Dedifferentiated amniotic fluid mesenchymal stem cell (primary cell): ENCODE results near the gene CACNB2.
"Not testable (repeated sequence)": the region's sequence is repeated elsewhere in the genome, so short reads cannot be mapped to it uniquely, and the experiment has no call there.

Experiments used
- DNase-seq: peaks from one replicate; pipeline ENCODE4 v3.0.0-alpha.2; 2016; ENCODE audit errors: extremely low spot score

The CACNB2 gene

GRCh38 chr10:18201877-18202276, 61.7 kb downstream of the CACNB2 start:
- DNase-seq: no peak

DNA sequence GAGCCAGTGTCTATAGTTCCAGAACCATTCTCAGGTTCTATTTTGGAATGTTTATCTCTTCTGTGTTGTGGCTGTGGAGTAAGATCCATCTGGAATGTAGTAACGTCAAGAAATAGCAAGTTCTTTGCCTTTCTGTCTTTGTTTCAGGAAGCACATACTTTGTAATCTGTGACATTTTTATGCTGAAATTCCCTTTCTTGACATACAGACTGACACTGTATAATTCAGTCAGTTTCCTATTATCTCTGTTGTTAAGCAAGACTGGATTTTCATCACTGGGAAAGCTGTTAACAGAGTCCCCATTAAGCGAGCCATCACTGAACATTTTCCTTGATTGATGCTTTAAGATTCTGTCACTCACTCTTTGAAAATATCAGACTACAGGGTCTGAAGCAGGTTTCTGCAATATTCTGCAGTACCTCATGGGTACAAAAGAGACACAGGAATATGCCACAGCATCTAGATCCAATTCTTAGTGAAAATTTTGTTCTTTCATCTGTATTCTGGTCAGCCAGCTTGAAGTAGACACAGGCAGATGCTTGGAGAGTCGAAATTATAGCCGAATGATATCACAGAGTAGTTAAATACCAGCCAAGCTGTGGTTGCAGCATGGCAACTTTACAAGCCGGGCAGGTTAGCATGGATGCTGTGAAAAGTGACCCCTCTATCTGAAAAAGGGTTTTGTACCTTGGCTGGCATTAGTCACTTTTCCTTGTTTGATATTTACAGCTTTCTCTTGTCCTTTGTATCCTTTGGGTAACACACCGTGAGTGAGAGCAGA, 62.6 kb downstream of the CACNB2 start:
- no peak for DNase-seq

DNA sequence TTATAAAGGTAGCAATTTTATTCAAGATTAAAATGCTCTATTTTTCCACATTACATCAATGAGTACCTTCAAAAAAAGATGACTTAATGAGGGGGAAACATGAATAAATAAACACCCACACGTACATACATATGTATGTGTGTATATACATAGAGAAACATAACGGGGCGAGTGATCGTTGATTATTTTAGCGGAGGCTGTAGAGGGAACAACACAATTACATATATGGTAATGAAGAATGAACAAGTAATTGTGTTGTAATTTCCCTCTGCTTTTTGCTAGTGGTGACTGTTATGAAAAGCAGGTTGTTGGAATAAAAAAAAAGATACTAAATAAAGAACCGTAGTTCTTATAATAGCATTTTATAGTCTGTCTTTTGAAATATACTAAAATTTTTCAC, 63.2 kb downstream of the CACNB2 start:
- DNase-seq: no peak

GRCh38 chr10:18204039-18204835, 64.0 kb downstream of the CACNB2 start:
- no peak for DNase-seq

DNA sequence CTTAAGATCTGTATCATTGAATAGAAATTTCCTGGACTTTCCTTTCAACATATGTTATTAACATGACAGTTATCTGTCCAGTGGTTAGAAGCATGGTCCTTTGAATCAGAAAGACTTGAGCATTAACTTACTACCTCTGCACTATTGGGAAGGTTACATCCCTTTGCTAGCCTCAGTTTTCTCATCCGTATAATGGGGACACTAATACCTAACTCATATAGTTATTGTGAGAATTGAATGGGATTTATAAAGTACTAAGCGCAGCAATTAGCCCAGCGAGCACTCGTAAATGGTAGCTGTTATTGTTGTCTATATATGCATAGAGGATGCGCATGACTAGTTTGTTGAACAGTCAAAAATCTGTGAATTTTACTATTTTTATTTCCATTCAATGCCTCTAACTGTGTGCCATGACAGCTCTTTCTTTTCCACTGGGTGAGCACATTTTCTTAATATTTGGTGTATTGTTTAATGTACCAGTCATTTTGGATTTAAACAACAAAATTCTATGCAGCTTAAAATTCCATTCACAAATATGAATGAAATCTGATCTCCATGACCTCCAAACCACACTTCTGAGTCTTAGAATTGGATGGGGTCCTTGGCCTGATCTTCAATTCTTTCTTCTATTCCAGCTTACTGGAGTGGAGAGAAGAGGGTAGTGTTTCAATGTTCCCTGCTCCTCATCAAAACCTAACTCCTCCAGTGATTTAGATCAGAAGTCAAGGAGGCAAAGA, 65.0 kb downstream of the CACNB2 start:
- DNase-seq: peak; percentile 55

DNA sequence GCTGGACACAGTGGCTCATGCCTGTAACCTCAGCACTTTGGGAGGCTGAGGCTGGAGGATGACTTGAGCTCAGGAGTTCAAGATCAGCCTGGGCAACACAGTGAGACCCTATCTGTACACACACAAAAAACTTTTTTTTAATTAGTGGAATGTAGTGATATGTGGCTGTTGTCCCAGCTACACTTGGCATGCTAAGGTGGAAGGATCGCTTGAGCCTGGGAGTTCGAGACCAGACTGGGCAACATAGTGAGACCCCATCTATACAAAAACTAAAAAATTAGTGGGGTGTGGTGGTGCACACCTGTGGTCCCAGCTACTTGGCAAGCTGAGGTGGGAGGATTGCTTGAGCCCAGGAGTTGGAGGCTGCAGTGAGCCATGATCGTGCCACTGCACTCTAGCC, 68.0 kb downstream of the CACNB2 start:
- DNase-seq: not testable (repeated sequence)

DNA sequence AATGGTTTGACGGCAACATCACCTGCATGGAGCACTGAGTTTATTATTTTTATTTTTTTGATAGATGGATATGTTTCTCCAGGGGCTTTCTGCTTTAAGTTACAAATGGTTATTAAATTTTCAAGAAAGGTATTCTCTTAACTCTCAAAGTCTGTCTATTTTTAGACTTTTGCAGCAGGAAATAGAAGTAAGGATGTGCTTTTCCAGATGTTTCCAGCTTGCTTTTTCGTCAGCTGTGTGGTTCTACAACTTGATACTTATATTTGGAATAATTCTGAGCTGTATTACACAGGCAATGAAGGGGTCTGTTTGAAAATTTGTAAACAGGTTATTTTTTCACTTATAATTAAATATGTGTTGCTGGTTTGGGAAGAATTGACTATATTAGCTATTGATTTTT, 69.0 kb downstream of the CACNB2 start:
- no peak for DNase-seq

- no peak for DNase-seq
These were observed 70.5 kb downstream of the CACNB2 start for GRCh38 chr10:18210711-18211110.

- DNase-seq: no peak
These were observed 71.6 kb downstream of the CACNB2 start for GRCh38 chr10:18211862-18212261.

GRCh38 chr10:18213271-18213670, 73.0 kb downstream of the CACNB2 start:
- DNase-seq: no peak

DNA sequence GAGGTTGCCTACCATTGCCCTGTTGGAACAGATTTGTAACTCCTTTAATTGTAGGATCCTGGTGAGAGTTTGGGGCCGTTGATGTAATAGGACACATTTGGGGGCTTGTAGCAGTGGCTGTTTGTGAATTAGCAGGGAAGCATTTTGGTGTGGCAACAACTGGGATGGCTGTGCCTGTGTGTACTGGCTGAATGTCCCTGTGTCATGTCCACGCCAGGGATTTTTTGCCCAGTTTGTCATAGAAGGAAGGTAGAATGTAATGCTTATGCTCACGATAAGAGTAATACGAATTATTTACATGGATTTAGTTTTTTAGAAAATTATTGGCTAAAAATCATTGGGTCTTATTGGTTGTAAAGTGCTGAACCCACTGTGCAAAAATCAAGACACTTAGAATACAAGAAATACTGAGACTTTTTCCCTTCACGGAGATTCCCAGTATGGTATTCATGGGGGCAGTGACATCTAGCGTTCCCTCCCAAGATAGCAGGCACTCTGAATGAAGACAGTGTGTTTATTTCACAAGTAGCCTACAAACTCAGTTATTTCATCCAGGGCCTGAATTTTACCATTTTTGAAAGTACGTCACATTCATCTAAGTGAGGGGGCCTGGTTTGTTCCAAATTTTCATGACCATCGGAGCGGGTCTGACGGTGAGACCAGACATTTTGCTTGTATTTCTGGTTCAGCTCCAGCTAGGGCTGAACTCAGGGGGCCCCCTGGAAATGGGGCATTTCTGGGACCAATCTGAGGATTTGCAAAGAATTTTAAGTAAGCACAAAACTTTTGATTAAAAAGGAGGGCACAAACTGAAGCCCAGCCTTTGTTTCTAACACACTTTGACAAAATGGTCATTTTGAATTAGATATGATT, 74.7 kb downstream of the CACNB2 start:
- peak; percentile 72 for DNase-seq

DNA sequence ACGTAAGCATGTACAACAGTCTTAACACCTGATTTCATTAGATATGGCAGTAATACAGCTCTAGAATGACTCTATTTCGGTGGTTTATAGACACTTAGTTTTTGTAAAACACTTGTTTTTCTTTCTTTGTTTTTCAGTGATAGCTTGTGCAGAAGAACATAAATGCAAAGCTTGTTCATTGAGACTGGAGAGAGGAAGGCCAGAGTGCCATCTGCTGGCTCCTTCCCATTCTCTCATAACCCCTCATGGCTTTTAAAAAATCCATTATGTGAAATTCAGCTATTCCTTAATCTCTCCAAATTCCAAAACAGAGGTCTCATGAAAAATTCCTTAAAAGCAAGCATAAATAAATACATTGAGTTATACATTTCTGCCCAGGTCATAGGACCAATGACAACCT, 76.3 kb downstream of the CACNB2 start:
- peak; percentile 49 for DNase-seq

GRCh38 chr10:18217577-18217976, 77.4 kb downstream of the CACNB2 start:
- DNase-seq: no peak

DNA sequence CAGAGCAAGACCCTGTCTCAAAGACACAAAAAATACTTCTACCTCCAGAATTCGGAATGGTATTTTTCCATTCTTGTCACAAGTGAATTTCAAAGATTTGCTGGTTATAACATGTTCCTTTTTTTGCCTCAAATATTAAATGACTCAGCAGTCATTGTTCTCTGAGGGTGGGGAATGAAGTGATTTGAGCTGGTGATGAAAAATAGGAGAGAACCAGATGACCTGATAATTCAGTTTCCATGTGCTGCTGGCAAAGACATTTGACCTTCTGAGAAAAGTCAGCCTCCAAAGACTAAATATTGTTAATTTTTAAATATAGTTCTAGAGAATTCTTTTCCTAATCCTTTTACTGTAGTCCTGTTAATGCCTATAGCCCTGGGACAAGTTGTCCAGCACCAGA, 78.9 kb downstream of the CACNB2 start:
- DNase-seq: no peak

DNA sequence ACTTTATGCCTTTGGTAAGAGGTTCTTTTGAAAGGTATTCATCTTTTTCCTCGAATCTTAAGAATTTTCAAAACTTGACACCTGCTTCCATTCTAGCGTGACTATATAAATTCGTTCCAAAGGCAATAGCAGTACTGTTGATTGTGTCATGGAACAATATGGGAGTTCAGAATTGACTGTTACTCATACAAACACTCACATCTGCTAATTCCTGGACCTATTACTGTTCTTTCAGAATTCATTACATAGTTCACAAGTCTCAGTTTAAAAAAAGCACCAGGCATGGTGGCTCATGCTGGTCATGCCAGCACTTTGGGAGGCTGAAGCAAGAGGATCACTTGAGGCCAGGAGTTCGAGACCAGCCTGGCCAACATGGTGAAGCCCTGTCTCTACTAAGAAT, 80.9 kb downstream of the CACNB2 start:
- DNase-seq: no peak

- no peak for DNase-seq
These were observed 81.7 kb downstream of the CACNB2 start for GRCh38 chr10:18221882-18222281.

DNA sequence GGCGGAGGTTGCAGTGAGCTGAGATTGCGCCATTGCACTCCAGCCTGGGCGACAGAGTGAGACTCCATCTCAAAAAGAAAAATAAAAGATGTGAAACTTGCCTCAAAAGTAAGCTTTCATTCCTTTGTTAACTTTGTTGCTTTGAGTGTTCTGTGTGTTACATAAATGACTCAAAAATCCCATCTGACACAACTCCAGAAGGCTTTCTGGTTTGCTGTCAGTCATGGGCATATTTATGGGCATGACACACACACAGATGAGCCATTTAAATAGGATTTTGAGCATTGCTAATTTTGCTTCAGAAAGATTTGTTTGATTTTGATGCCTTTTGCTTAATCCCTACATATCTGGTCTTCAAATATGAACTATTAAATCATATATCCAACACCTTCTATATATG, 82.6 kb downstream of the CACNB2 start:
- DNase-seq: no peak

GRCh38 chr10:18223898-18224297, 83.7 kb downstream of the CACNB2 start:
- DNase-seq: no peak

GRCh38 chr10:18224626-18225445, 84.6 kb downstream of the CACNB2 start:
- DNase-seq: no peak

- no peak for DNase-seq
These were observed 86.1 kb downstream of the CACNB2 start for GRCh38 chr10:18226336-18226735.

DNA sequence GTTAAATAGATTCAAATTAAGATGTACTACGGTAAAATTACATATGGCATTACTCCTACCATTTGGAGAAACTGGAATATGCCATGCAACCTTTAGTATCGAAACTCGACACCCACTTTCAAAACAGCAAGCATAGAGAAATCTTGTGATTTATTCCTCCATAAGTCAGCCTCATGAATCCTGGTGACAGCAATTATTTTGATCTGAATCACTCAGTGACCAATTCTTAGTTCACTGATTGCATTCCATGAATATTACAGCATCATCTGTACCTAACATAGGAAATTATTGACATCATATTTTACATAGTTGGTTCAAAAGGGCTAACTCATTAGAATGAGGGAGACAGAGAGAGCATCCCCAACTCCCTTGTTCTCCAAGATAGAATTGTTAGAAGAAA, 89.6 kb downstream of the CACNB2 start:
- DNase-seq: peak; percentile 26
